NCI-H2171 treated with DMSO at 0.1 percent for 48 hours (cell line): ENCODE results near the gene OVAAL.

Experiments
- DNase-seq: peaks from one replicate; lab custom pipeline; 2025; lab: John Stamatoyannopoulos, UW

The OVAAL gene

DNA sequence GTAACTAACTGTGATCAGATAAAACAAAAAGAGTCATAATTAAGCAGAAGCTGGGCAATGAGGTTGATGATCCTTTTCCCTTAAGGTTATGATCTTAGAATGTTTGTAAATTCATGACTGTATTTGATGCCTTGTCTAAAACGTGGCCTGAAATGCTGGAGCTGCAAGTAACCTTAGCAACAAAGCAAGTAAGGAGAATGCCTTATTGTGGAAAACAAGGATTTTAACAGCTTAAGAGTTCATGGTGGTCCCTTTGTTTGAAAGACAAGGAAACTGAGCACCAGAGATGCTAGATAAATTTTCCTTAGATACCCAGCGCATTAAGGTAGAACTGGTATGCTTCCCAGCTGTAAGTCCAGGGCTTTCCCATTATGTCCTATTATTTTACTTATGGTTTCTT lies 47.4 kb downstream of the OVAAL start:
- no peak for DNase-seq

DNA sequence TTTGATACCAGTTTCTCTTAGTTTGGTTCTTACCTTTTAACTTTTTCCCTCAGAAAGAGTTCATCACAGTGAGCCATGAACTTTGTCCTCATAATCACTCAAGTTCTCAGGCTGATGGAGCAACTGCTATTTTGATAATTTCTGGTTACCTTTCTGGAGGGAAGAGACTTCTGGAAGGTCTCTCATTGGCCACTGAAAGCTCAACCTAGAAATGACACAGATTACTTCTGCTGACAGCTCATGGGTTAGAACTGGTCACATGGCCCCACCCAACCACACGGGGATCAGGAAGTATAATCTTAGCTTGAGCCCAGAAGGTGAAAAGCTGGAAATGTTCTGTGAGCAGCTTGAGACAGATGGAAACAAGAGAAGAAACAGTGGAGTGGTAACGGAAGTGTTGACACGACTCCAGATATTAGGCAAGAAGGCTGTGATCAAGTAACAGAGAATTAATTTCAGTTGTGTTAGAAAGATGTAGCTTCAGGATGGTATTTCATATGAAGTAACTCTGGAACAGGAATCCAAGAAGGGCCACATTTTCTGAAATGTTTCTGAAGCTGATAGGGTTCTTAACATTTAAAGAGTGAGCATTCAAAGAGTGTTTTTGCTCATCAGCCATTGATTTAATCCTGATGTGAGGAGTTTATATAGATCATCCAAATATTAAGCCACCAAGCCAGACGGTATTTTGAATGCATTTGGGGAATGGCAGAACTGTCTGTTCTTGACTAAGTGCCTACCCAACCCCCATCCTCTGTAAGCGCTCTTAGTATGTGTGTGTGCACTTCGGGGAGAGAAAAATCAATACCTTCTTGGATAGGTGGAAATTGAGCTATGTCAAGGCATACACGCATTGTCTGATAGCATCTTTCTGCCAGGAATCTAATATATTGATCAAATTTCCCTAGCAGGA lies 51.1 kb downstream of the OVAAL start:
- DNase-seq, result peak; percentile 70

DNA sequence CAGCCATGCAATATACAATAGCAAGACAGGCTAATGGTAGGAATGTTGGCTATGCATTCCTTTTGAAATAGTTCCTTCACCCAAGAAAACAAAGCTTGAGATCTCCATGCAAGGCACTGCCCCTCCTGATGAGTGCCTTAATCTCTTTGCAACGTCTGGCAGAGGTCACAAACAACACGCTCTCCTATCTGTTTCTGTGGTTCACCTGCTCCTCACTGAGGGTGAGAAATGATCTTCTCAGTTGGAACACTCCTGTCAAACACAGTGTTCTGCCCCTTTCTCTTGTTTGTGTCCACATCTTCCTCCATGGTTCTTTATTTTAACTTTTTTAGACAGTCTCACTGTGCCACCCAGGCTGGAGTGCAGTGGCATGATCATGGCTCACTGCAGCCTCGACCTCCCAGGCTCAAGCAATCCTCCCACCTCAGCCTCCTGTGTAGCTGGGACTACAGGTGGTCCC lies 51.8 kb downstream of the OVAAL start:
- DNase-seq, result no peak

DNA sequence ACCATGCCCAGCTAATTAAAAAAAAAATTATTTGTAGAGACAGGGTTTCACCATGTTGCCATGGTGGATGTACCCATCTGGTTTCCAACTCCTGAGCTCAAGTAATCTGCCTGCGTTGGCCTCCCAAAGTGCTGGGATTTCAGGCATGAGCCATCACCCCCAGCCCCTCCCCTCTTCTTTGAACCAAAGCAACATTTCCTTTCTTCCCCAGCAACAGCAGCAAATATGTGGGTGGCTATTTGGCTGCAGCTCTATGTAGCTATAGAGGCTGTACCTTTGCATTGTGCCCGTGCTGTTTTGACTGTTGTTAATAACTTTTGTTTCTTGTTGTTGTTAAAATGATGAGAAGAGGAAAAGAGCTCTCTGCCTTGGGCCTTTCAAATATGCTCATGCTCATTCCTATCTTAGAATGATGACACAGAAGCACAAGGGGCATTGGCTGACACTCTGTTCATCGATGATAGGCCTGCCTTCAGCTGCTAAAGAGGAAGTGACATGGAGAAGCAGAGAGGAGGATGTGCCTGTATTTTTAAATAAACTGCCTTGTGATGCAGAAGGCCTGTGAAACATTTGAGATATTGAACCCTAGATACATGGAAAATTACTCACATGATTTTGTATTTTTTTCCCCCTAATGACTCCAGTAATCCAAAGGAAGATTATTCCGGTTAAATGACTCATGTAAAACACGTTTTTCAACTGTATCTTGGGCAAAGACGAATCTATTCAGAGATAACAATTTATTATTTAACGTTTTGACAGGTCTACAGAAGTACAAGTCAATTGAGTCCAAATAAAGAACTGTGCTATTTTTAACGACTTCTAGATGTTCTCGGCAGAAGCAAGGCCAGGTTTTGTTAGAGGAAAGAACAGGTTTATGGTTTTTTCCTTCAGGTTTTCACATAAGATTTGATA lies 52.5 kb downstream of the OVAAL start:
- no peak for DNase-seq

DNA sequence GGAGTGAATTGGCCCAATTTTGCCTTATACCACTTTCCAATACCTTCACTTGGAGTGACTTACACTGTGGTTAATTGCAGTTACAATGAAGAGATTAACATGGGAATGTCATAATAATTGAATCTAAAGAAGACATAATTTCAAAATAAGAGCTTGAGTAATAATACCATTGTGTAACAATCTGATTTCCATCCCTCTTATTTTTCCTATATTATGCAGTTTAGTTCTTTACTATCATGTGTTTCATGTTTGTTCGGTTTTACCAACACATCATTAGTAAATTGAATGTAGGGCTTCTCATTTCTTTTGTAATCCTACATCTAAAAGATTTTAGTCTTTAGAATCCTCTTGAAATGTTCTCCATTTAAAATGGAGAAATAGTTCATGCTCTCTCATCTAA lies 53.9 kb downstream of the OVAAL start:
- DNase-seq, result no peak

DNA sequence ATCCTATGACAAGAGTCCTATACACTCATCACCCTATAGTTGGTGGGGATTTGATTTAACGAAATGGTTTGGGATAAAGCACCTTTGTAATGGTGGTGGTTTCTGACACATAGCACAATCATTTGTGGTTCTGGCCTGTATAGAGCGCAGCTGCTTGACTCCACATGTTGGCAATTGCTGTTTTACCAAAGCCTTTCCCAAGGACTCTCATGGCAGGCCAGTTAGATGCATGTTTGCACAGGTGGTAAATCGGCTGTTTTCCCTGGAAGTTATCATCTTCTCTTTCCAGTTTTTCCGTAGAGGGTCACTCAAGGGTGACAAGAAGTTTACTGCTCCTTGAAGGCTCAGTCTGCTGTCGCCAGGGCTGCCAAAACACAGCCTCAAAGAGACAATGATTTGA lies 56.0 kb downstream of the OVAAL start:
- DNase-seq, result peak; percentile 10

DNA sequence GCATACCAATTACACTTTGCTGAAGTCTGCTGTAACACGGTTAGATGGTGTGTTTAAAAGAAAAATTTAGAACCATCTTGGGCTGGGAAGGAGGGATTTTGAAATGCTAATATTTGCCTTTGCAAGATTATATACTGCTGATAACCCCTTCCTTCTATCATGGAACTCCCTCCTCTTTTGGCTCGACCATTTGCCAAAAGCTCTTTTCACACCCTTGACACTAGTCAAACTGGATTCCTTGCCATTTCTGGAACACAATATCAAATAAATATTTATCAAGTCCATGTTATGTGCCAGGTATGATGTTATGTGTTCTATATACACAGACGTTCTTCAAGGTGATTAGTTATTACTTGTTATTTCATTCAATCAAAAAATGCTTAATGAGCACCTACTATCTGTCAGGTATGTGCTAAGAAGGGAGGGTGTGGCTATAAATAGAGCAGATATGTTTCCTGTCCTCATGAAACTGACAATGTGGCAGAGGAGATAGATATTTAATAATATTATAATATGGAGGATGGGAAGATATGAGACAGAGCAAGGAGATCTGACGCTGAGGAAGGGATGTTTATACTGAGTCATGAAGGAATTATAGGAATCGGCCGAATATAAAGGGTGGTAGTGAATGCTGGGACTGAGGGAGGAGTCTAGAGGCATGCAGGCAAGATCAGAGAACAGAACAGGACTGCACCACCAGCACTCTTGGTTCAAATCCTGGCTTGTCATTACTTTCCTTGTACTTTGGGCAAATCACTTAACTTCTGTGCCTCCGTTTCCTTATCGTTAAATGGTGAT lies 56.9 kb downstream of the OVAAL start:
- no peak for DNase-seq
